ENCODE measurements around the gene DYNLL2.

The DYNLL2 gene

DNA sequence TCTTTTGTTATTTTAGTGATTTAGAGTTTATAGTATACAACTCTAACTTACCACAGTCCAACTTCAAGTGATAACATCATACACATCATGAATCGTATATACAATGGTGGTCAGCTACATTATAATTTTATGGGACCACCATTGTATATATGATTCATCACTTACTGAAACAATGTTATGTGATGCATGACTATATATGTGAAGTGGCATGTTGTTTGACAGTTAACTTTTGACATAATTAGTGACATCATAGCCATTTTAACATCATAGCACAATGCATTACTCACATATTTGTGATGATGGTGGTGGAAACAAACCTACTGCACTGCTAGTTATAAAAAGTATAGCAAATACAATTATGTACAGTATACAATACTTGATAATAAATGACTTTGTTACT, 21.9 kb downstream of the DYNLL2 start:
- TF ChIP-seq, protein P1, sequence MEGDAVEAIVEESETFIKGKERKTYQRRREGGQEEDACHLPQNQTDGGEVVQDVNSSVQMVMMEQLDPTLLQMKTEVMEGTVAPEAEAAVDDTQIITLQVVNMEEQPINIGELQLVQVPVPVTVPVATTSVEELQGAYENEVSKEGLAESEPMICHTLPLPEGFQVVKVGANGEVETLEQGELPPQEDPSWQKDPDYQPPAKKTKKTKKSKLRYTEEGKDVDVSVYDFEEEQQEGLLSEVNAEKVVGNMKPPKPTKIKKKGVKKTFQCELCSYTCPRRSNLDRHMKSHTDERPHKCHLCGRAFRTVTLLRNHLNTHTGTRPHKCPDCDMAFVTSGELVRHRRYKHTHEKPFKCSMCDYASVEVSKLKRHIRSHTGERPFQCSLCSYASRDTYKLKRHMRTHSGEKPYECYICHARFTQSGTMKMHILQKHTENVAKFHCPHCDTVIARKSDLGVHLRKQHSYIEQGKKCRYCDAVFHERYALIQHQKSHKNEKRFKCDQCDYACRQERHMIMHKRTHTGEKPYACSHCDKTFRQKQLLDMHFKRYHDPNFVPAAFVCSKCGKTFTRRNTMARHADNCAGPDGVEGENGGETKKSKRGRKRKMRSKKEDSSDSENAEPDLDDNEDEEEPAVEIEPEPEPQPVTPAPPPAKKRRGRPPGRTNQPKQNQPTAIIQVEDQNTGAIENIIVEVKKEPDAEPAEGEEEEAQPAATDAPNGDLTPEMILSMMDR (IDR thresholded peaks at IDR 0.05; ENCODE audit: poor library complexity, severe bottlenecking), result no peak
- peaks cover 1% of the 10 kb centered on the region for H3K9me3 ChIP-seq (ENCODE audit: severe bottlenecking)
- DNase-seq (ENCODE audit: low spot score) (no peak), ATAC-seq (ENCODE audit: low read depth) (no peak)
- H3K4me3 ChIP-seq (ENCODE audit: severe bottlenecking), result no peak overlapping the region
- peaks cover 3% of the 10 kb centered on the region for H3K27me3 ChIP-seq (ENCODE audit: insufficient read depth, poor library complexity, severe bottlenecking)
- no peak overlapping the region for H3K27ac ChIP-seq (ENCODE audit: poor library complexity, severe bottlenecking)
- no peaks in the 10 kb centered on the region for H3K36me3 ChIP-seq (ENCODE audit: low read depth)
- H3K4me1 ChIP-seq (ENCODE audit: insufficient read depth, poor library complexity, severe bottlenecking), result peaks cover 5% of the 10 kb centered on the region

DNA sequence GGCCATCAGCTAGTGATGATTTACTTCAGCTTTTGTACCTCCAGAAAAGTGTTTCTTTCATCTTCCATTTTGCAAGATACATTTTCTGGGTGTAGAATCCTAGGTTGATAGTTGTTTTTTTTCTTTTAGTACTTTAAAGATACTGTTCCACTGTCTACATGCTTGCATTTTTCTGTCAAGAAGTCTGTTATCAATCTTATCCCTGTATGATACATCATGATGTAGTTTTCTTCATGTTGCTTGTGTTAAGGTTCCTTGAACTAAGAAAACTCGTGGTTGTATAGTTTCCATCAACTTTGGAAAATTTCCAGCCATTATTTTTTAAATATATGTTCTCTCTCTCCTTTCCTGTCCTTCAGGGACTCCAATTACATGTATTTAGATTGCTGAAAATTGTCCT, 24.1 kb downstream of the DYNLL2 start:
- ATAC-seq (ENCODE audit: low read depth) (no peak), DNase-seq (ENCODE audit: low spot score) (no peak)
- TF ChIP-seq, protein P1 (IDR thresholded peaks at IDR 0.05; ENCODE audit: poor library complexity, severe bottlenecking), result no peak
- Histone ChIP-seq H3K4me1 (ENCODE audit: insufficient read depth, poor library complexity, severe bottlenecking) (peaks cover 5% of the 10 kb centered on the region), H3K36me3 (ENCODE audit: low read depth) (no peaks in the 10 kb centered on the region), H3K27me3 (ENCODE audit: insufficient read depth, poor library complexity, severe bottlenecking) (no peaks in the 10 kb centered on the region), H3K4me3 (ENCODE audit: severe bottlenecking) (no peak overlapping the region), H3K27ac (ENCODE audit: poor library complexity, severe bottlenecking) (no peak overlapping the region), H3K9me3 (ENCODE audit: severe bottlenecking) (peaks cover 1% of the 10 kb centered on the region)

DNA sequence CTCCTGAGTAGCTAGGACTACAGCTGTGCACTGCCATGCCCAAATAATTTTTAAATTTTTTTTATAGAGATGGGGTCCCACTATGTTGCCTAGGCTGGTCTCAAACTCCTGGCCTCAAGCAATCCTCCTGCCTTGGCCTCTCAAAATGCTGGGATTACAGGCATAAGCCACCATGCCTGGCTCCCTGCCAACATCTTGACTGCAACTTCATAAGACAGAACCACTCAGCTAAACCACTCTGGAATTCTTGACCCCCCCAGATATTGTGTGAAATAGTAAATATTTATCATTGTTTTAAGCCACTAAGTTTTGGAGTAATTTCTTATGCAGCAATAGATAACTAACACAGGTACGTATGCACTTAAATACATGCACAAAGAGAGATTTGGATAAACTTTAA, 26.0 kb downstream of the DYNLL2 start:
- ATAC-seq (ENCODE audit: low read depth), result no peak
- H3K36me3 ChIP-seq (ENCODE audit: low read depth), result no peaks in the 10 kb centered on the region
- TF ChIP-seq, protein P1 (IDR thresholded peaks at IDR 0.05; ENCODE audit: poor library complexity, severe bottlenecking), result no peak
- no peak for DNase-seq (ENCODE audit: low spot score)
- no peaks in the 10 kb centered on the region for H3K27me3 ChIP-seq (ENCODE audit: insufficient read depth, poor library complexity, severe bottlenecking)
- H3K4me1 ChIP-seq (ENCODE audit: insufficient read depth, poor library complexity, severe bottlenecking), result no peaks in the 10 kb centered on the region
- peaks cover 1% of the 10 kb centered on the region for H3K9me3 ChIP-seq (ENCODE audit: severe bottlenecking)
- no peak overlapping the region for H3K4me3 ChIP-seq (ENCODE audit: severe bottlenecking)
- no peak overlapping the region for H3K27ac ChIP-seq (ENCODE audit: poor library complexity, severe bottlenecking)

DNA sequence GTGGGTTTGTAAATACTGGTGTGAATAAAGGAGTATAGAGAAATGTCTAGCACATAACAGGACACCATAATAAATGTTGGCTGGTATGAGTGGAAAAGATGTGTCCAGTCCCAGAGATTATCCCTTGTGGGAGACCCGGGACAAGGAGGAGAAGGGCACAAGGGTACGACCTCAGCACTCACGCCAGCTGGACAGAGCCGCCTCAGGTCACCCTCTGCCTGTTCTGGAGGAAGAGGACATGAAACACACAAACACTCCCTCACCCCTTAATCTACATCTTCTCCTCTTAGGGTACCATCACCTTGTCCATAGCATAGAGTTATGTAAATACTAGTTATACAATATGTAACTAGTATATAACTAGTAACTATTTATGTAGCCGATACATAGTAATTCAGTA, 26.8 kb downstream of the DYNLL2 start:
- no peak for DNase-seq (ENCODE audit: low spot score)
- H3K9me3 ChIP-seq (ENCODE audit: severe bottlenecking), result peaks cover 1% of the 10 kb centered on the region
- no peaks in the 10 kb centered on the region for H3K4me1 ChIP-seq (ENCODE audit: insufficient read depth, poor library complexity, severe bottlenecking)
- H3K27me3 ChIP-seq (ENCODE audit: insufficient read depth, poor library complexity, severe bottlenecking), result no peaks in the 10 kb centered on the region
- no peak overlapping the region for H3K27ac ChIP-seq (ENCODE audit: poor library complexity, severe bottlenecking)
- no peaks in the 10 kb centered on the region for H3K36me3 ChIP-seq (ENCODE audit: low read depth)
- no peak overlapping the region for H3K4me3 ChIP-seq (ENCODE audit: severe bottlenecking)
- TF ChIP-seq, protein P1 (IDR thresholded peaks at IDR 0.05; ENCODE audit: poor library complexity, severe bottlenecking), result no peak
- ATAC-seq (ENCODE audit: low read depth), result no peak

DNA sequence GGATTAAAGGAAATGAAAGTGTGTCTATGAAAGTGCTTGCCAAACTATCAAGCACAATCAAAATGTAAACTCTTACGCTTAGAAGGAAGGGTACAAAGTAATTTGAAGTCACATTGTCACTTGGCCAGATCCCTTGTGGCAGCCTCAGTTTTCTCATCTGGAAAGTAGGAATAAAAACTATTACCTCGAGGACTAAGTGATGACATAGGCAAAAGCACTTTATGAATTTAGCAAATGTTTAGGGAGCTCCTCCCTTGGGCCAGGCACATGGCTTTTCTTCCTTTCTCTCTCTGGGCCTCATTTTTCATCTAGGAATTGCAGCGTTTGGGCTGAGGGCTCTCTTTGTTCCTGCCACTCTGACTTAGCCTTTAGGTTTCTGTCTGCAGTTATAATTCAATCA, 28.5 kb downstream of the DYNLL2 start:
- no peak for ATAC-seq (ENCODE audit: low read depth)
- no peaks in the 10 kb centered on the region for H3K36me3 ChIP-seq (ENCODE audit: low read depth)
- H3K9me3 ChIP-seq (ENCODE audit: severe bottlenecking), result peaks cover 1% of the 10 kb centered on the region
- no peaks in the 10 kb centered on the region for H3K27me3 ChIP-seq (ENCODE audit: insufficient read depth, poor library complexity, severe bottlenecking)
- no peak for DNase-seq (ENCODE audit: low spot score)
- H3K4me3 ChIP-seq (ENCODE audit: severe bottlenecking), result no peak overlapping the region
- TF ChIP-seq, protein P1 (IDR thresholded peaks at IDR 0.05; ENCODE audit: poor library complexity, severe bottlenecking), result no peak
- no peaks in the 10 kb centered on the region for H3K4me1 ChIP-seq (ENCODE audit: insufficient read depth, poor library complexity, severe bottlenecking)
- no peak overlapping the region for H3K27ac ChIP-seq (ENCODE audit: poor library complexity, severe bottlenecking)
